ENCODE data around the gene TALDO1. TPM values are rescaled to one million over a fixed set of nuclear protein-coding genes. Genes with fewer than 3 reads are reported as not detected.

The TALDO1 gene
- total and polyA plus RNA-seq, 2 donors from 2014 or later, result 175 to 312 TPM

DNA sequence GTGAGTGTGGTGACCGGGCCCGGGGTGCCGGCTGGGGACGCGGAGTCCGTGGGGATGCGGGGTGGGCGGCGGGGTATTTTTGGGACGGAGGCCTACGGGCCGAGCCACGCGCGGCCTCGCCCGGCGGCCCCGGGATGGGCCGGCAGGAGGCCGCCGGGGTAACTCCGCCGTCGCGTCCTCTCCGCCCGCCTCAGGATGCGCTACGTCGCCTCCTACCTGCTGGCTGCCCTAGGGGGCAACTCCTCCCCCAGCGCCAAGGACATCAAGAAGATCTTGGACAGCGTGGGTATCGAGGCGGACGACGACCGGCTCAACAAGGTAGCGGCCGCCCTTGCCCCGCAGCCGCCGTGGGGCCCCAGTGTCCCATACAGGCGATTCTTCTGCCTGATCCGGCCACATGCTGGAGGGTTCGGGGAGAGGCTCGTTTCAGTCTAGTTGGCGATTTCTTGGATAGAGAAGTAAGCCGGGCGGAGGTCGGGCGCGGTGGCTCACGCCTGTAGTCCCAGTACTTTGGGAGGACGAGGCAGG, 62.8 kb downstream of the TALDO1 start:
- Histone ChIP-seq H3K27me3 (ENCODE audit: control insufficient read depth, insufficient read depth, low read length) (no peaks in the 10 kb centered on the region), H3K36me3 (ENCODE audit: control insufficient read depth in 2 of 3, insufficient read depth in 3 of 3, low read length in 3 of 3) (peaks cover 6 to 14% (median 14%) of the 10 kb centered on the region in 3 donors), H3K27ac (ENCODE audit: low read depth in 2 of 2, low read length in 2 of 2) (peak overlapping the region; percentile 99 to 100), H3K9me3 (ENCODE audit: control insufficient read depth in 2 of 3, insufficient read depth in 1 of 3, low read length in 3 of 3) (no peaks in the 10 kb centered on the region), H3K9ac (ENCODE audit: low read length in 3 of 3) (peak overlapping the region; percentile 30 to 98 (median 86)), H3K4me3 (ENCODE audit: low read length in 3 of 3) (peak overlapping the region; percentile 80 to 96 (median 85)), H3K4me1 (ENCODE audit: control insufficient read depth in 2 of 3, insufficient read depth in 2 of 3, low read depth in 1 of 3, low read length in 3 of 3) (peaks cover 2 to 25% (median 5%) of the 10 kb centered on the region in 3 donors)
- intact Hi-C loops (cut with DNase I), result no loop called here
- DNase-seq (no peak), FAIRE-seq (no peak)
- no peak for TF ChIP-seq CTCF (IDR thresholded peaks at IDR 0.05; ENCODE audit: borderline replicate concordance, extremely low read depth, insufficient read depth)

DNA sequence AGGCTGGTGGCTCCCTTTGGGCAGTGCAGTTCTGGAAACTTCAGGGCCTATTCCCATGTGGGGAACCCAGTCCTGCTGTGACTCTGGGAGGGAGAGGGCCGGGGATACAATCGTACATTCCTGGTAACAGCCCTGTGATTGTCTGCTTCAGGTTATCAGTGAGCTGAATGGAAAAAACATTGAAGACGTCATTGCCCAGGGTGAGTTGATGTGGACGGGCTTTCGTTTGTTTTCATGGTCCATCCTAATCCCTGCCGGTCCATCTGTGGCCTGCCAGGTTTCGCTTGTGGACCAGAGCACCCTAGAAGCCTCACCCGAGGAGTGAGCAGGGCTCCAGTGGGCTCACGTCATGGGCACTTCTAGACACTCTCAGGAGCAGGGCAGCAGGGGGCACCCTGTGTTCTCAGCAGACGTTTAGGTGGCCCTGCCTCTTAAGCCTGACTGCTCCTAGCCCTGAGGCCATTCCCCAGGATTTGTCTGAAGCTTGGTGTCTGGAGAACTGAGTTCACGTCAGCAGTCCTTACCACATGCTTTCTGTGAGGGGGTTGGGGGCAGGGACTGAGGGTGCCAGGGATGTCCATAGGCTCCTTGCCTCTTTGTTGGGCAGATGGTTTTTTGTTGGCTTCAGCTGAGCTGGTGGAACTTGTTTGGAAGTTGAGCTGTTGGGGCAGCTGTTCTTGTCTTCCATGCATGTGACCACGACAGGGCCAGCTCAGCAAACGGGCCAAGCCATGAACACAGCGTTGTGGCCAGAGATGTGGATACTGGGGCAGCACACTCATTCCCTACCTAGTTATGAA, 64.4 kb downstream of the TALDO1 start:
- no peak overlapping the region for H3K27ac ChIP-seq (ENCODE audit: low read depth in 2 of 2, low read length in 2 of 2)
- FAIRE-seq (no peak), DNase-seq (no peak)
- peaks cover 6 to 14% (median 14%) of the 10 kb centered on the region in 3 donors for H3K36me3 ChIP-seq (ENCODE audit: control insufficient read depth in 2 of 3, insufficient read depth in 3 of 3, low read length in 3 of 3)
- H3K9ac ChIP-seq (ENCODE audit: low read length in 3 of 3), result peak overlapping the region in 1 of 3 donors; percentile 86
- no peak for TF ChIP-seq CTCF (IDR thresholded peaks at IDR 0.05; ENCODE audit: borderline replicate concordance, extremely low read depth, insufficient read depth)
- intact Hi-C loops (cut with DNase I), result no loop called here
- H3K4me1 ChIP-seq (ENCODE audit: control insufficient read depth in 2 of 3, insufficient read depth in 2 of 3, low read depth in 1 of 3, low read length in 3 of 3), result peaks cover 2 to 23% (median 5%) of the 10 kb centered on the region in 3 donors
- peak overlapping the region in 1 of 3 donors; percentile 80 for H3K4me3 ChIP-seq (ENCODE audit: low read length in 3 of 3)
- H3K9me3 ChIP-seq (ENCODE audit: control insufficient read depth in 2 of 3, insufficient read depth in 1 of 3, low read length in 3 of 3), result no peaks in the 10 kb centered on the region
- no peaks in the 10 kb centered on the region for H3K27me3 ChIP-seq (ENCODE audit: control insufficient read depth, insufficient read depth, low read length)

GRCh38 chr11:812390-812789, 65.1 kb downstream of the TALDO1 start:
- FAIRE-seq, result no peak

More at GRCh38 chr11:812390-812789, 65.1 kb downstream of the TALDO1 start:
- intact Hi-C loops (cut with DNase I), result no loop called here
- H3K4me1 ChIP-seq (ENCODE audit: control insufficient read depth in 2 of 3, insufficient read depth in 2 of 3, low read depth in 1 of 3, low read length in 3 of 3), result peaks cover 2 to 23% (median 5%) of the 10 kb centered on the region in 3 donors
- no peak overlapping the region for H3K9ac ChIP-seq (ENCODE audit: low read length in 3 of 3)
- no peak overlapping the region for H3K4me3 ChIP-seq (ENCODE audit: low read length in 3 of 3)
- no peaks in the 10 kb centered on the region for H3K9me3 ChIP-seq (ENCODE audit: control insufficient read depth in 2 of 3, insufficient read depth in 1 of 3, low read length in 3 of 3)
- no peak for DNase-seq
- no peak for TF ChIP-seq CTCF (IDR thresholded peaks at IDR 0.05; ENCODE audit: borderline replicate concordance, extremely low read depth, insufficient read depth)
- no peak overlapping the region for H3K27ac ChIP-seq (ENCODE audit: low read depth in 2 of 2, low read length in 2 of 2)
- H3K36me3 ChIP-seq (ENCODE audit: control insufficient read depth in 2 of 3, insufficient read depth in 3 of 3, low read length in 3 of 3), result peaks cover 6 to 14% (median 14%) of the 10 kb centered on the region in 3 donors
- no peaks in the 10 kb centered on the region for H3K27me3 ChIP-seq (ENCODE audit: control insufficient read depth, insufficient read depth, low read length)

All from kidney (tissue), 14 donors.